Testis (tissue), 2 donors: ENCODE data around the gene PTPRN2.

ENCODE experiments used
- CTCF ChIP-seq, 3 experiments: fragments of 450-650 bp in 2 of 3; fragments of 200-600 bp in 1 of 3; sonication (generic) in 1 of 3; IDR thresholded peaks; one replicate each; pipeline ENCODE4 v1.5.1; 2016 to 2019; ENCODE audit warnings: antibody characterized with exemption in 3 of 3, mild to moderate bottlenecking in 2 of 3, moderate library complexity in 1 of 3
- POLR2A ChIP-seq: fragments of 450-650 bp; IDR thresholded peaks from one replicate; pipeline ENCODE4 v1.6.1; 2017; ENCODE audit warnings: antibody characterized with exemption, mild to moderate bottlenecking, moderate library complexity

GRCh38 chr7:157944051-157944450, 643.6 kb downstream of the PTPRN2 start:
- TF ChIP-seq CTCF (IDR thresholded peaks at IDR 0.05) (no peak), POLR2A (no peak)
